SK-N-SH (cell line): Measurements from ENCODE around the gene PTDSS2.

Experiments used
- CTCF ChIP-seq: fragments of 200-600 bp; sonication (generic); IDR thresholded peaks from 2 replicates; pipeline ENCODE4 v1.6.1; 2017; ENCODE audit warnings: antibody characterized with exemption, mild to moderate bottlenecking, moderate library complexity
- EP300 ChIP-seq, 2 experiments: IDR thresholded peaks; 2 replicates each; pipeline versions ENCODE4 v1.4.0 to v1.6.1; 2012; ENCODE audit warnings: borderline replicate concordance in 1 of 2, low read depth in 1 of 2, low read length in 1 of 2
- GATA2 ChIP-seq: sonication (generic); formaldehyde crosslinking; IDR thresholded peaks from 2 replicates; pipeline ENCODE4 v1.5.0; 2020; ENCODE audit warnings: mild to moderate bottlenecking, missing genetic modification reagents
- JUND ChIP-seq: IDR thresholded peaks from 2 replicates; pipeline ENCODE4 v1.4.0; 2012
- NRF1 ChIP-seq: IDR thresholded peaks from 2 replicates; pipeline ENCODE4 v1.6.1; 2012; ENCODE audit warnings: low read depth, mild to moderate bottlenecking, low read length
- POLR2AphosphoS5 ChIP-seq: IDR thresholded peaks from 2 replicates; pipeline ENCODE4 v1.6.1; 2012; ENCODE audit warnings: low read depth, low read length
- REST ChIP-seq: IDR thresholded peaks from 2 replicates; pipeline ENCODE4 v1.6.1; 2012; ENCODE audit warnings: mild to moderate bottlenecking, low read depth, low read length, moderate library complexity
- TAF1 ChIP-seq: IDR thresholded peaks from 2 replicates; pipeline ENCODE4 v1.6.1; 2012; ENCODE audit warnings: low read depth, mild to moderate bottlenecking, low read length, moderate library complexity, borderline replicate concordance
- TF ChIP-seq, protein P1 (sequence below): IDR thresholded peaks from 2 replicates; pipeline ENCODE4 v1.4.0; 2012; ENCODE audit warnings: low read depth
- TF ChIP-seq, protein P2 (sequence below): IDR thresholded peaks from 2 replicates; pipeline ENCODE4 v1.4.0; 2012; ENCODE audit warnings: low read depth, borderline replicate concordance

DNA sequence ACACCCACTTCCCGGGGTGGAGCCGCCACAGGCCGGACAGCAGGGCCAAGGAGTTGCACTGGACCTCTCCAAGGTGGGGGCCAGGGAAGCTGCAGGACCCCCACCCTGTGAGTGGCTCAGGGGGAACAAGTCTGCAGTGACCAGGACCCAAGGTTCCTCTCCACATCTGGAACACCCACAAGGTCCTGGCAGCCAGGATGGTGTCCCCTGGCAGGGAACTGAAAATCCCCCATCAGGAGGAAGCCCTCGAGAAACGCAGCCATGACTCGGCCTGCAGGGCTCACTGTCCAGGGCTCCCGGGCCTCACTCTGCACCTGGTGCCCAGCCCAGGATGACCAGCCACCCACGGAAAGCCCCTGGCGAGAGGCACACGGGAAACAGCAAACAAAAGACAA lies 45.5 kb downstream of the PTDSS2 start:
- no peak for TF ChIP-seq CTCF
- TF ChIP-seq EP300 (IDR thresholded peaks at IDR 0.05; ENCODE audit: borderline replicate concordance in 1 of 2, low read depth in 1 of 2, low read length in 1 of 2), result no peak
- TF ChIP-seq GATA2 (CRISPR knock-in tag), result no peak
- TF ChIP-seq REST, result no peak
- TF ChIP-seq, protein P1, sequence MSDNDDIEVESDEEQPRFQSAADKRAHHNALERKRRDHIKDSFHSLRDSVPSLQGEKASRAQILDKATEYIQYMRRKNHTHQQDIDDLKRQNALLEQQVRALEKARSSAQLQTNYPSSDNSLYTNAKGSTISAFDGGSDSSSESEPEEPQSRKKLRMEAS, result no peak
- no peak for TF ChIP-seq POLR2AphosphoS5
- TF ChIP-seq TAF1, result no peak
- TF ChIP-seq, protein P2, sequence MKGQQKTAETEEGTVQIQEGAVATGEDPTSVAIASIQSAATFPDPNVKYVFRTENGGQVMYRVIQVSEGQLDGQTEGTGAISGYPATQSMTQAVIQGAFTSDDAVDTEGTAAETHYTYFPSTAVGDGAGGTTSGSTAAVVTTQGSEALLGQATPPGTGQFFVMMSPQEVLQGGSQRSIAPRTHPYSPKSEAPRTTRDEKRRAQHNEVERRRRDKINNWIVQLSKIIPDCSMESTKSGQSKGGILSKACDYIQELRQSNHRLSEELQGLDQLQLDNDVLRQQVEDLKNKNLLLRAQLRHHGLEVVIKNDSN, result no peak
- TF ChIP-seq JUND, result no peak
- TF ChIP-seq NRF1, result no peak
